GM21390 (cell line): Measurements from ENCODE around the gene PHC3.
A peak's percentile ranks its signal among the peaks of the same experiment; 100 is the strongest.

Experiments
- ATAC-seq: cut with Tn5 transposase; IDR thresholded peaks from one replicate; pipeline ENCODE4 v1.9.1; 2021; ENCODE audit not compliant: unreplicated experiment

Gene PHC3

GRCh38 chr3:170046269-170047132 lies 135.0 kb downstream of the PHC3 start:
- ATAC-seq, result no peak

- ATAC-seq, result peak; percentile 83
These were observed 136.7 kb downstream of the PHC3 start for GRCh38 chr3:170044795-170045244.

GRCh38 chr3:170044271-170044670 lies 137.3 kb downstream of the PHC3 start:
- no peak for ATAC-seq

DNA sequence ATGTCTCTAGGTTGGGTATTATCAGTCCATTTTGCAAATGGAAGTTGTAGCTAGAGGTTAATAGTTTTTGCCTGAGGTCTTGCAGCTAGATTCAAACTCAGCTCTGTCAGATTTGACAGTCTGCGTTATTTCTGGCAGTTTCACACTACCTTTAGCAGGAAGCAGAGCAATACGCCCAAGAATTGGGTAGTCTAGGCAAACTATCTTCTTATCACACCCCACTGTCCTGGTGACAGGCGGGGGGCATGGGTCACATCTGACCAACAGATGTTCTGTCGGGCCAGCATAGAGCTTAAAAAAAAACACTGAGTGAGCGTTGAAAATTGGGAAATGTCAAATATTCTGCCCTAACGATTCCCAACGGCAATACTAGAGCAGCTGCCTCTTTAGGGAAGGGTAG lies 138.0 kb downstream of the PHC3 start:
- ATAC-seq, result no peak

DNA sequence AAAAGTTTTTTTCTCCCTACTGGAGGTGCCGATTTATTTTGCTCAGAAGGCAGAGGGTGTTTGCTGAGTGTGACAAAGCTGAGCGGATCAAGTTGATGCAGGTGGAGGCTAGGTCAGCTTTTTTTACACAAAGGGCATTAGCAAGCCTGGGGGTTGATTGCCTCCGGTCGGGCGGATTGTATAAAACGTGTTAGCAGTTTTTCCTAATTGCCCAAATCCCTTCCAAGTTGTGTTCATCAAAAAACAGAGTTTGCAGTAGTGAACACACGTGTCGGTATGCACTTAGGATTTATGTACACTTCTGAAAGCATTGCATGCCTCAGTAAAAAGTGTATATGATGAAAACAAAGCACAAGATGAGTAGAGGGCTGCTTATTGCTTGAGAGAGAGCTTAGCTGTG lies 141.1 kb downstream of the PHC3 start:
- ATAC-seq, result no peak

- ATAC-seq, result peak; percentile 17
These were observed 143.0 kb downstream of the PHC3 start for GRCh38 chr3:170038434-170039110.
